Kasumi-1 (cell line): ENCODE data around the gene POLR2E.
A peak's percentile ranks its signal among the peaks of the same experiment; 100 is the strongest.
"Not testable (repeated sequence)": the region's sequence is repeated elsewhere in the genome, so short reads cannot be mapped to it uniquely, and the experiment has no call there.

Source experiments
- DNase-seq, 2 experiments: peaks; one replicate each; lab custom pipeline; 2025; lab: John Stamatoyannopoulos, UW

The POLR2E gene

DNA sequence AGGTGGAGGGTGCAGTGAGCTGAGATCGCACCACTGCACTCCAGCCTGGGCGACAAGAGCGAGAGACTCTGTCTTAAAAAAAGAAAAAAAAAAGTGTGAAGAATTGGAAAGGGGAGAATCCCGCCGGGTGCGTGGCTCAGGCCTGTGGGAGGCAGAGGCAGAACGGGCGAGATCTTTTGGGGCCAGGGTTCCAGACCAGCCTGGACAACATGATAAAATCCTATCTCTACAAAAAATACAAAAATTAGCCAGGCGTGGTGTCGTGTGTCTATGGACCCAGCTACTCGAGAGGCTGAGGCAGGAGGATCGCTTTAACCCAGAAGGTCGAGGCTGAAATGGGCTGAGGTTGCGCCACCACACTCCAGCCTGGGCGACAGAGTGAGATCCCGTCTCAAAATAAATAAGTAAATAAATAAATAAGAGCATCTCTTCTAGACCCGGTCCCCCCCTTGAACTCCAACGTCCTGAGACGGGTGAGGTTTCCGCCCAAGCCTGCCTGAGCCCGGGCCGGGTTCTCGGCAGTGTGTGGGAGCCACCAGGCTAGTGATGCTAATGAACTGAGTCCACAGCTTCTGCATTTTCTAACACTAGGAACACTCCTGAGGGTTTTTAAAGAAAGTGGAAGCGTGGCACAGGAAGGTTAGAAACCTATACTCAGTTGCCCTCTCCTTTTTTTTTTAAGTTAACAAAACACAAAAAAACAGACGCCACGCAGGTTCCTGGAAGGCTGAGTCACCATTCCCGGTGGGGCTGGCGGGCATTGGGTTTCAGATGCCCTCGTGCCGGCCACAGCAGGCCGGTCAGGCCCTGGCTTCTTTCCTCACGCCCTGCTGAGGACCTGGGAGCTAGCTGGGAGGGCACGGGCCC, 30.7 kb upstream of the POLR2E start:
- no peak for DNase-seq

DNA sequence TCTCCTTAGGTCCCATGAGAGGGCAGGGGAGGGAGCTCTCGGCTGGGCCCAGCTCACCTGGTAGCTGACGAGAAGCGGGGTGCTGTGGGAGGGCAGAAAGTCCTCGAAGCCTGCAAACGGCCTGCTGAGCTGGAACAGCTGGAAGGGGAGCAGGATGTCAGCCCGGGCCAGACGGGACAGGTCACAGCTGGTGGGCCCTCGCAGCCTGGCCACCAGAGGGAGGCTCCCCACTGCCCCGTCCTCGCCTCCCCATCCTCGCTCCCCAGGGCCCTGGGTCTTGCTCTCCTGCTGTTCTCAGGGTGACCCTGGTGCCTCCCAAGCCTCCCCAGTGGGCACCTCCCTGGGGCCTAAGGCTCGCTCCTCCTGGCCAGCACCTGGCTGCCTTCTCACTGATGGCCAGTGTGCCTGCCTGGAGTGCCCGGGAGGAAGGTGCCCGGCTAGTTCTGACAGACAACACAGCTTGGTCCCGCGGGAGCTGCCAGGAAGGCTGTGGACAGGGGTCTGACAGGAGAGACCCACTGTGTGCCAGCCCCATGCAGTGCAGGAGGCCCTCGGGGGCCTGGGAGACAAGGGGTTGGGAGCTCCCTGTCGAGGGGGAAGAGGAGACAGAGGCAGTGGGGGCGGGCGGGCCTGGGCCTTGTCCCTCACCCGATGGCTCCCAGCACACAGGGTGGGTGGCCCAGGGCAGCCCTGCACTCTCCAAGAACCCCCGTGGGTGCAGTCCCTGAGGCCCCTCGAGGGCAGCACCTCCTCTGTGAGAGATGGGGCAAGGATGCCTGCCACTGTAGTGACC, 28.9 kb upstream of the POLR2E start:
- no peak for DNase-seq

DNA sequence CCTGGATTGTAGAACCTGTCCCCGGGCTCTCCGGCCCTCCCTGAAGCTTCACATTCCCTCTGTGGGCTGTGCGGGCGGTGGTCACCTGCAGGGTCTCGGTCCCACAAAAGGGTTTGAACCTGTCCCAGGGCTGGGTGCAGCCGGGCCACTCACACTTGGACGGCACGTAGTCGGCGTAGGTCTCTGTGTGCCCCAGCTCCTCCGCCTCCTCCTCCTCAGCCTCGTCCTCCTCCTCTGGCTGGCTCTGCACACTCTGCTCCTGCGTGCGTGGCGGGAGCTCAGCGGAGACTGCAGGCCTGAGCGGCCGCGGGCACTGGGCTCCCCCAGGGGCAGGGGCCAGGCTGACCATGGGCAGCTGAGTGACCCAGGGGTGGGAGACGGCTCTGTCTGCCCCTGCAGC, 28.2 kb upstream of the POLR2E start:
- DNase-seq = no peak

DNA sequence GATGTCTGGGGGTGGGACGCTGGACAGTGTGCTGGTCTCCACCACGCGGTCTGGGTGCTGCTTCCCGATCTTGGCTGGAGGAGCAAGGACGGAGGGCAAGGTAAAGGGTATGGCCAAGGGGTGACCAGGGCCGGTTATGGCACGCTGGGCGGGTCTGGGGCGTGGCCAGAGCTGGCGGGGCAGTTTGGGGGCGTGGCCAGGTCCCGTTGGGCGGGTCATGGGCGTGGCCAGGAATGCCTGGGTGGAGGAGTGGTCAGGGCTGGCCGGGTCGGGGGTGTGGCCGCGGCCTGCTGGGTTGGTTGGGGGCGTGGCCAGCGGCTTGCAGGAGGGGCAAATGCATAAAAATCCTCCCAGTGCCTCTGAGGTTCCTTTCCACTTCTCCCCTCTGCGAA, 27.8 kb upstream of the POLR2E start:
- peak in 1 of 2 experiments; percentile 10 for DNase-seq

DNA sequence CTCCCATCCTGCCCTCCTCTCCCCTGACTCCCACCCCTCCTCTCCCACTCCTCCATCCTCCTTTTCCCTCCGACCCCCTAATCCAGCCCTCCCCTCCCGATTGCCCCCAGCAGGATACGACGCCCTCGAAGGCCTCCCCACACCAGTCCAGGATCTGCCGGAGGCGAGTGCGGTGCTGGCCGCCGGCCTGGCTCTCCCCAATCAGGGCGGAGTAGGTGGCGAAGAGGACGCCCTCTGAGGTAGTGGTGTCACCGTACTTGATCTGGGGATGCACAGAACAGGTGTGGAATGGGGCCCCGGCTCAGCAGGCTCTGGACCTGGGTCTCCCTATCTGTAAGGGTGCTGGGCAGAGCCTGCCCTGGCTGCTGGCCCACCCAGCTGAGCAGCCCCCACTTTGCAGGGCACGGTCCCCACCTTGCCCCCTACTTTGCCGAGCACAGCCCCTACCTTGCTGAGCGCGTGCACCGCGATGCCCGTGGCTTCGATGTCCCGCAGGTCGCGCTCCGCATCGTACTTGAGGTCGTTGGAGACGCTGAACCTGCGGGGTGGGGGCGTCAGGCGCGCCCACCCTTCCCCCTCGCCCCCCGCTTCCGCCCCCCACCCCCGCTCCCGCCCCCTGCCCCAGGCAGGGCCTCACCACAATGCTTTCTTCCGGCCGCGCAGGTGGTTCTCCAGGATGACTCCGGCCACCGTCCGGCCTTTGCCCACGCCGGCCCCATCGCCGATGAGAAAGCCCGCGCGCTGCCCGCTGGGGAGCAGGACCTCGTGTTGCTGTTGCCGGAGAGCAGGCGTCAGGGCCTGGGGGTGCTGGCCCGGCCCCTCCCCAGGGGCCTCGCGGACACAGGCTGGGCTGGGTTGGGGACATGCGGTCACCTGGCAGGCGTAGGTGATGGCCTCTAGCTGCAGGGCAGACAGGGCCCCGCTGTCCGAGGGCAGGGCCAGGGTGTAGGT, 27.1 kb upstream of the POLR2E start:
- DNase-seq = no peak

DNA sequence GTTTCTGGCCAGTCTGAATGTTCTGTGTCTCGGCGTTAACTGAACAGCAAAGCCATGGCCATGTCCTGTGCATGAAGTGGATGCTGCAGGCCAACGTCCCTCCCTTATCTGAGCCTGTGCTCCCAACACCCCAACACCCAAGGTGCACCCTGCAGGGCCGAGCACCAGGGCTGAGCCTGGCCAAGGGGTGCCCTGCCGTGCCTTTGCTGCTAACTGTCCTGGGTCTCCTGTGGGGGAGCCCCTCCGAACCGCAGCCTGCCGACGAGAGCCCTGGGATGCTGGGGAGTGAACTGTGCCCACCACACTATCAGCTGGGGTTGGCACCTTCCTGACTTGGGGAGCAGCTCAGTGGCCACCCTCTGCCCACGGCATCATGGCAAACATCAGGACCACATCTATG, 26.2 kb upstream of the POLR2E start:
- DNase-seq = no peak

DNA sequence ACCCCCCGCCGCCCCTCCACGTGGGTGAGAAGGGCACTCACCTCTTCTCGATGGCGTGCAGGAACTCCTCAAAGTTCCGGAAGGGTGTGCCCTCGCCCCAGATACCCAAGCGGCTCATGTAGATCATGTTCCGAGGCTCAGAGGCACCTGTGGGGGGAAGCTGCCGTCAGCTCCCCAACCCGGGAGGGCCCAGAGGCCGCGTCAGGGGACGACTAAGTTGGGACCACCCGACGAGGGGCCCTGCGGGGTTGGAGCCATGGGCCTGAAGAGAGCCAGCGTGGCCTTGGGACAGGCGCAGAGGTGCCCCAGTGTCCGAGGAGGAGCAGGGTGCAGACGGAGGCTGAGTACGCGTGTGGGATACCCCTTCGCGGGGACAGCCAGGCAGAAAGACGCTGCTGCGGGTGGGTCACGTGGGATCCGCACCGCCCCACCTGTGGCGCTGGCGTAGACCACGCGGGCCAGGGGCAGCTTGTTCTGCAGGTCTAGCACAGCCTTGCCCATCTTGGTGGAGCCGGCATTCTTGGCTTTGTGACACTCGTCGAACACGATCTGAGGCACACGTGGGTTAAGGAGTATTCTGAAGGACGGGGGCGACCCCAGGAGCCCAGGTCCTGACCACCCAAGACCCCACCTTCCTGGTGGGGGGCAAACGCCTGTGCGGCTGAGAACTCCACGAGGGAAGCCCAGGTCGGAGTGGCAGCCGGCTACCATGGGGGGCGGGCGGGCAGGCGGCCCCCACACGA, 24.5 kb upstream of the POLR2E start:
- DNase-seq = no peak

DNA sequence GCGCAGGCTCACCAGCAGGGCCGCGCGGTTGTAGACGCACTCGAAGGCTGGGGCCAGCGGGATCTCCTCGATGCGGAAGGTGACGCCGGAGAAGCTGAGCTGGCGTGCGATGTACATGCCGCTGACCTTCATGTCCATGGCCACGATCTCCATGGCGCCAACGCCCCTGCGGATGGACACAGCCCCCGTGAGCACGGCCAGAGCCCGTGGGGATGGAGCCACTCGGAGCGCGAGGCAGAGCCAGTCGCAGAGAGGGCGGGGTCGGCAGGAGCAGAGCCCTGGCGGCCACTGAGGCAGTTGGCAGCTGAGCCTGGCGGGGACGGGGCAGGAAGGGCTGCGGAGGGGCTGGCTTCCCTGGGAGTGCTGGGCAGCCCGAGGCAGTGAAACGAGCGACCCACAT, 23.8 kb upstream of the POLR2E start:
- no peak for DNase-seq

DNA sequence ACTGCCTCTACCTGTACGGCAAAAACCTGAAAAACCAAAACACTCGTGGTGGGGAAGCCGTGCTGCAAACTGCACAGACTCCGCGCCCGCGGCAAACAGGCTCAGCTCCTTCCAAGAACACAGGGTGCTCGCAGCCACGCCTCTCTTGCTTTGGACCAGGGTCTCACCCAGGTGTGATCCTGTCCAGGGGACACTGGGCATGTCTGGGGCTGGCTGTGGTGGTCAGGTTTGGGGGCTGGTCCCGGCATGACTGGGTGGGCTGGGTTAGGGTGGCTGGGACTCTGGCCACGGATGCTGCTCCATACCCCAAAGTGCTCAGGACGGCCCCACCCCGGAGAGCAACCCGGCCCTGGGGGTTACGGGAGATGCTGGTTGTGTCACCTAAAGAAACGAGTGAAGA, 22.5 kb upstream of the POLR2E start:
- DNase-seq = no peak

DNA sequence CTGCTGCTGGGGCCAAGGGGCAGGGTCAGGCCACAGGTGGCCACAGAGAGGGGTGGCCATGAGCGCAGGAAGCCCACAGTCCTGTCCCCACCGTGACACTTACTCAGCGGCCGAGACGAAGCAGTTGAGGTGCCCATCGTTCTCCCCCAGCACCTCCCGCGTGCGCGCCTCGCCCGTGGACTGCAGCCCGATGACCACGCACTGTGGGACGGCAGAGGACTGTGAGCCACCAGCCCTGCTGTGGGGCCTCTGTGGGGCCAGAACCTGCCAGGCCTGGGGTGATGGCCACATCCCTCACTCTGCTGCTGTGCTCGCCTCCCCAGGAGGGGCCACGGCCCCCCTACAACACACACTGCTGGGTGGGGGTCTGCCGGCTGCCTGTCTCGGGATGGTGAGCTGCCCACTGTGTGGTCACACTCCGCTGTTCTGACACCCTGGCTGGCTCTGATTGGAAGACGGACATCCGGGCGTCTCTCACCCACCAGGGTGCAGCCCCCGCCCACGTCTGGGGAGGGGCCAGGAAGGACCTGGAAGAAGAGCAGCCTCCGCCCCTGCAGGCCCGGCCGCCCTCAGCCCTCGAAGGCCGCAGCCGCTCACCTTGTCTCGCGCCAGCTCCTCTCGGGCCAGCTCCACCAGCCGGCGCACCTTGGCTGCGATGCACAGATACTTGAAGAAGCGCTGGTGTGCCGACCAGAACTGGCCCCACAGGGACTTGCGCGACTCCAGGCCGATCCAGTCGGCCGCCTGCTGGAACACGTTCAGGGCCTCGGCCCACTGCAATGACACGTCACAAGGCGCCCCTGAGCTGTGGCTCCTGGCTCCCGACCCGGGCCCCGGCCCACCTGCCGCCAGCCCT, 21.8 kb upstream of the POLR2E start:
- DNase-seq = no peak

DNA sequence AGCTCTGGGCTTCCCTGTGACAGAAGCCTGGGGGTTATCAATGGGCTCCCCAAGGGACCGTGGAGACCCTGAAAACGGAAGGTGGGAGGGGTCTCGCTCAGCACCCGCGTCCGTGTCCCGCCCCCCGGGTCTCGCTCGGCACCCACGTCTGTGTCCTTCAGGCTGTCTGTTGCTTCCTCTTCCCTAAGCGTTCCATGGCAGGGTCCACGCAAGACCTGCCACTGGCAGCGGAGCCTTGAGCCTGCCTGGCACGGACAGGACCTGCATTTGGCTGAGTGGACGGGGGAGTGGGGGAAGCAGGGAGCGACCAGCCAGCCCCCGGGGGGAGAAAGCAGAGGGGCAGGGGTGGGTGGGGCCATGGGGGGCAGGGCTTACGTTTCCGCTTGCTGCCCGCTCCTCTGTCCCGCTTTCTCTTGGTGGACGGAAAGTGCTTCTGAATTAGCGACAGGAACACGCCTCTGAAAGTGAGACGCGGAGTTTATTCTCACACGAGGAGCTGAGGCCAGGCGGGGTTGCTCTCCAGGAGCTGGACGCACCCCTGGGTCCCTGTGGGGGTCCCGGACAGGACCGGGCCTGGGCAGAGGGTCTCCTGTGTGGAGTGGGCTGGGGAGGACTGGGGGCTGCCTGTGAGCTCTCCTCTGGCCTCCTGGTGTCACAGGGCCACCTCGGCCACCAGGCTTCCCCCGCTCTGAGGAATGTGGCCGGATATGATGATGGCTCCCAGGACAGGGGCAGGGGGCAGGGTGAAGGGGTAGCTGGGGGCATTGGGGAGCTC, 20.7 kb upstream of the POLR2E start:
- DNase-seq = no peak

DNA sequence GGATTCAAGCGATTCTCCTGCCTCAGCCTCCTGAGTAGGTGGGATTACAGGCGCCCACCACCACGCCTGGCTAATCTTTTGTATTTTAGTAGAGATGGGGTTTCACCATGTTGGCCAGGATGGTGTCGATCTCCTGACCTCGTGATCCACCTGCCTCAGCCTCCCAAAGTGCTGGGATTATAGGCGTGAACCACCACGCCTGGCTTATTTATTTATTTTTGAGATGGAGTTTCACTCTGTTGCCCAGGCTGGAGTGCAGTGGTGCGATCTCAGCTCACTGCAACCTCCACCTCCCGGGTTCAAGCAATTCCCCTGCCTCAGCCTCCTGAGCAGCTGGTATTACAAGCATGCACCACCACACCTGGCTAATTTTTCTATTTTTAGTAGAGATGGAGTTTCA, 19.6 kb upstream of the POLR2E start:
- DNase-seq = not testable (repeated sequence)

DNA sequence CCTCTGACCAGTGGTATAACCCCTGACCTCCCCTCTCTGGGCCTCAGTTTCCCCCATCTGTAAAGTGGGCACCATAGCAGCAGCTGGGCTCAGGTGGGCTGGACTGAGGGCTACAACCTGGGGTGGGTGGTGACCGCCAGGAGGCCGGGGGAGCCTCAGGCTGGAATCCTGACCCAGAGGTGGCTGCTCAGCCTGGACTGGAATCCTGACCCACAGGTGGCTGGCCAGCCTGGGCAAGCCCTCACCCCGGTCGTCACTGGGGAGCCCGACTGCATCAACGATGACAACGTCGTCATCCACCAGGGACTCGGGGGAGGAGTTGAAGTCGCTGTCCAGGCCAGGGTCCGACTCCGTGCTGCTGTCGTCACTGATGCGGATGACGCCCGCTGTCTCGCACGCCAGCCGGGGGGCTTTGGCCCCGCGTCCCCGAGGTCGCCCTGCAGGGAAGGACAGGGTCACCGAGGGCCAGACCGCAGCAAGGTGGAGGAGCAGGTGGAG, 18.9 kb upstream of the POLR2E start:
- DNase-seq = no peak

DNA sequence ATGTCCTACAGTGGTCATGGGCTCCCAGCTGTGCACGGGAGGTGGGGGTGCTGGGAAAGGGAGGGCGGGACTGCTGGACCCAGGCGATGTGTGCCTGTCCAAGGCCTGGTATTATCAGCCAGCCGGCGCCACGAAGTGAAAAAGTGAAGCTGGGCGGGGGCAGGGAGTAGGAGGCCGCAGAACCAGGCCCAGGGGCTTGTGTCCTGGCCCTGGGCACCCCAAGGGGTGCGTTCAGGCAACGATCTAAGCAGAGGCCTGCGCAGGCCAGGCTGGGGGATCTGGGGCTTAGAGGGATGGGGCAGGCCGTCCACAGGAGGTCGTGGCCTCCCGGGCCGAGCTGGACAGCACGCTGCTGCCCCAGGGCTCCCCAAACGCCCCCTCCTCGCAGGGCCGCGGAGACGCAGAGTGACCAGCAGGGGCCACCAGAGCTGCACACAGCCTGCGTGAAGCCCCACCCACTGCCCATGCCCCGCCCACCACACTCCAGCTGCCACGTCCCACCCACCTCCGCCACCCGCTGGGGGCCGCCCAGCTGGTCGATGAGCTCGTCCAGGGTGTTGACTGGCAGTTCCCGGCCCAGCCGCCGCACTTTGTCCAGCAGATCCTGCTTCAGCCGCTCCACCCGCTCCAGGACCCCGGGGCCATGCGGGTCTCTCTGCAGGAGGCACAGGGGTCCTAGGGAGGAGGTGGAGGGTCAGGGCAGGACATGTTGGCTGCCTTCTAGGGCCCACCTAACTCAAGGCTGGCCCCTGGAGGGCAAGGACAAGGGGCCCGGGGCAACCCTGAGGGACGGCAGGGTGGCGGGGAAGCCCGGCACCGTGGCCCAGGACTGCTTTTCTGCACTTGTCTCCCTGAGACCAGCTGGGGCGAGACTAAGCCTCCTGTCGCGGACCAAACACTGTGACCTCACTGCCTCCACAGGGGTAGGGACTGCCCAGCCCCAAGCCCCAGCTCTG, 18.1 kb upstream of the POLR2E start:
- peak; percentile 60 to 76 for DNase-seq

DNA sequence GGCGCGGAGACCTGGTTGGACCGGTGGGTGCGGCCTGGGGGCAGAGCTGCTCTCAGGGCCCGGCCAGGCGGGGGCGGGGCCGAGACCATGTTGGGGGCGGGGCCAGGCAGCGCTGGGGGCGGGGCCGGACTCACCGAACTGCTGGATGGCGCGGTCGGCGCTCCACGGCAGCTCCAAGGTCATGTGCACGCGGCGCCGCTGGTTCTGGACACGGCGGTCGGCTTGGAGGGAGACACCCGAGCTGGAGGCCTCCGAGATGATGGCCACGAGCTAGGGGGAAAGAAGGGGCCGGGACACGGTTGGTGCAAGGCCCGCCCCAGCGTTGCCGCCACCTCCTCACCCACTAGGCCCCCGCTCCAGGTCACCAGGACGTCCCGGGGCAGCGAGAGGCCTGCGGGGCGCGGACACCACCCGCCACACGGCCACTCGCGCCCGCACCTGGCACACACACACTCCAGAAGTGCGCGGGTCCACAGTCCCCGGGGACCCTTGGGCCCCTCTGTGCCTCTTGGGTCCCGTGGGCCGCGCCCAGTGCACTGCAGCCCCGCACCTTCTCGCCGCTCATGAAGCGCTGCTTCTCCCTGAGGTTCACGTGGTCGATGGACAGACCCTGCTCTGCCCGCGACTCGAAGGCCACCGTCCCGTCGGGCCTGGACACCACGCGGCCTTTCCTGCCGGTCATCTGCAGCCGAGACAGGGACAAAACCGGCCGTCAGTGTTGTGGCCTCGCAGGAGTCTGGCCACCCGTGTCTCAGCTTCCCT, 17.3 kb upstream of the POLR2E start:
- no peak for DNase-seq

DNA sequence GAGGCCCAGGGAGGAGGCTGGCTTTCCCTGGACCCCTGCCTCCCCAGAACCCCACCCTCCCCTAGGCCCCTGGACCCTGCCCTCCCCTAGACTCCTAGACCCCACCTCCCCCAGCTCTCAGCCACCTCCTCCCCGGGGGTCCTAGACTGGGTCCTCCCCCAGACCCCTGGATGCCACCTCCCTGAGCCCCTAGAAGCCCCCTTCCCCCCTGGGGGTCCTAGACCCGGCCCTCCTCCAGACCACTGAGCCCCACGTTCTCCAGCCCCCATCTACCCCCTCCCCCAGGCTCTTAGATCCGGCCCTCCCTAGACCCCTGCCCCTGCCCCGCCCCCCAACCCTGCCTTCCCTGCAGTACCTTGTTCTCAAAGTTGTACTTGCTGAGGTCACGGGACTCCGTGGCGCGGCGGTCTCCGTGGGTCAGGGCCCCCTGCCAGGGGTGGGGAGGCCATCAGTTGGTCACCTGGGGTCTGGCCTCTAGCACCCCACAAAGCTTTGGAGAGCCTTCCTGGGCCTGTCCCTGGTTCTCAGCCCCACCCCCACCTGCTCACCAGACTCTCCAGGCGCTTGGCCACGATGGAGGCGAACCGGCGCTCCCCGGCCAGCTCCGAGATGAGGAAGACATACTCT, 16.6 kb upstream of the POLR2E start:
- DNase-seq = no peak
